ENCODE data around the gene SLC46A1. TPM values are rescaled to one million over a fixed set of nuclear protein-coding genes. Genes with fewer than 3 reads are reported as not detected.

The SLC46A1 gene
- total and polyA plus RNA-seq, 2 donors (not counting 1 experiment from before 2014, with no cell fraction given): 4.6 to 5.1 TPM

GRCh38 chr17:28379814-28380801 is 25.9 kb downstream of the SLC46A1 start:
- no peak overlapping the region for H3K9ac ChIP-seq (ENCODE audit: insufficient read depth, low read length)
- H3K36me3 ChIP-seq (ENCODE audit: control insufficient read depth, insufficient read depth, low read length): no peaks in the 10 kb centered on the region
- no peak for TF ChIP-seq CTCF (conservative IDR thresholded peaks at IDR 0.05 in 1 of 2, IDR thresholded peaks at IDR 0.05 in 1 of 2; ENCODE audit: low read depth in 1 of 2, low read length in 2 of 2)
- H4K20me1 ChIP-seq (ENCODE audit: control insufficient read depth, extremely low read depth, insufficient read depth, low read length): no peaks in the 10 kb centered on the region
- no peak overlapping the region for H3K4me3 ChIP-seq (replicated peaks in 1 of 4; ENCODE audit: control extremely low read depth in 1 of 4, insufficient read depth in 1 of 4, low read depth in 3 of 4, low read length in 4 of 4)
- H3K79me2 ChIP-seq (ENCODE audit: control insufficient read depth, insufficient read depth, low read length): no peaks in the 10 kb centered on the region
- H3K27ac ChIP-seq (ENCODE audit: insufficient read depth, low read length): no peak overlapping the region
- H3K4me1 ChIP-seq (ENCODE audit: control insufficient read depth, extremely low read depth, insufficient read depth, low read length): no peaks in the 10 kb centered on the region
- no peak overlapping the region for H2AFZ ChIP-seq (ENCODE audit: low read length)
- H3K4me2 ChIP-seq (ENCODE audit: extremely low read depth, insufficient read depth, low read length): no peak overlapping the region
- no peaks in the 10 kb centered on the region for H3K9me3 ChIP-seq (ENCODE audit: control insufficient read depth, insufficient read depth, low read depth, low read length)
- DNase-seq (ENCODE audit: low read depth in 2 of 2): peak in 1 of 2 donors; percentile 62
- no peaks in the 10 kb centered on the region for H3K27me3 ChIP-seq (ENCODE audit: control insufficient read depth, insufficient read depth, low read length)

GRCh38 chr17:28372945-28373274 is 33.1 kb downstream of the SLC46A1 start:
- H3K9me3 ChIP-seq (ENCODE audit: control insufficient read depth, insufficient read depth, low read depth, low read length): no peaks in the 10 kb centered on the region
- H3K27ac ChIP-seq (ENCODE audit: insufficient read depth, low read length): no peak overlapping the region
- no peak for DNase-seq (ENCODE audit: low read depth in 2 of 2)
- TF ChIP-seq EZH2 (IDR thresholded peaks at IDR 0.05; ENCODE audit: low read length, missing control alignments): no peak
- TF ChIP-seq CTCF (conservative IDR thresholded peaks at IDR 0.05 in 1 of 2, IDR thresholded peaks at IDR 0.05 in 1 of 2; ENCODE audit: low read depth in 1 of 2, low read length in 2 of 2): no peak
- H3K9ac ChIP-seq (ENCODE audit: insufficient read depth, low read length): no peak overlapping the region
- no peaks in the 10 kb centered on the region for H3K36me3 ChIP-seq (ENCODE audit: control insufficient read depth, insufficient read depth, low read length)
- H3K4me1 ChIP-seq (ENCODE audit: control insufficient read depth, extremely low read depth, insufficient read depth, low read length): peaks cover 9% of the 10 kb centered on the region
- peak overlapping the region in 3 of 4 experiments; percentile 66 to 72 (median 68) for H3K4me3 ChIP-seq (replicated peaks in 1 of 4; ENCODE audit: control extremely low read depth in 1 of 4, insufficient read depth in 1 of 4, low read depth in 3 of 4, low read length in 4 of 4)
- H3K79me2 ChIP-seq (ENCODE audit: control insufficient read depth, insufficient read depth, low read length): peaks cover 4% of the 10 kb centered on the region
- H4K20me1 ChIP-seq (ENCODE audit: control insufficient read depth, extremely low read depth, insufficient read depth, low read length): no peaks in the 10 kb centered on the region
- H3K4me2 ChIP-seq (ENCODE audit: extremely low read depth, insufficient read depth, low read length): peak overlapping the region; percentile 95
- H3K27me3 ChIP-seq (ENCODE audit: control insufficient read depth, insufficient read depth, low read length): no peaks in the 10 kb centered on the region
- H2AFZ ChIP-seq (ENCODE audit: low read length): no peak overlapping the region

GRCh38 chr17:28372203-28372944 is 33.6 kb downstream of the SLC46A1 start:
- Histone ChIP-seq H3K9me3 (ENCODE audit: control insufficient read depth, insufficient read depth, low read depth, low read length) (no peaks in the 10 kb centered on the region), H3K79me2 (ENCODE audit: control insufficient read depth, insufficient read depth, low read length) (peaks cover 4% of the 10 kb centered on the region), H3K27me3 (ENCODE audit: control insufficient read depth, insufficient read depth, low read length) (no peaks in the 10 kb centered on the region), H2AFZ (ENCODE audit: low read length) (peak overlapping the region; percentile 28), H3K27ac (ENCODE audit: insufficient read depth, low read length) (no peak overlapping the region), H4K20me1 (ENCODE audit: control insufficient read depth, extremely low read depth, insufficient read depth, low read length) (no peaks in the 10 kb centered on the region), H3K9ac (ENCODE audit: insufficient read depth, low read length) (peak overlapping the region; percentile 55), H3K4me1 (ENCODE audit: control insufficient read depth, extremely low read depth, insufficient read depth, low read length) (peaks cover 9% of the 10 kb centered on the region), H3K36me3 (ENCODE audit: control insufficient read depth, insufficient read depth, low read length) (no peaks in the 10 kb centered on the region), H3K4me2 (ENCODE audit: extremely low read depth, insufficient read depth, low read length) (peak overlapping the region; percentile 95), H3K4me3 (replicated peaks in 1 of 4; ENCODE audit: control extremely low read depth in 1 of 4, insufficient read depth in 1 of 4, low read depth in 3 of 4, low read length in 4 of 4) (peak overlapping the region; percentile 17 to 72 (median 67))
- DNase-seq (ENCODE audit: low read depth in 2 of 2): peak; percentile 28 to 48
- TF ChIP-seq EZH2 (IDR thresholded peaks at IDR 0.05; ENCODE audit: low read length, missing control alignments): no peak
- no peak for TF ChIP-seq CTCF (conservative IDR thresholded peaks at IDR 0.05 in 1 of 2, IDR thresholded peaks at IDR 0.05 in 1 of 2; ENCODE audit: low read depth in 1 of 2, low read length in 2 of 2)

All from fibroblast of lung (primary cell).